ENCODE measurements around the gene ATP4B. TPM values are rescaled to one million over a fixed set of nuclear protein-coding genes. Genes with fewer than 3 reads are reported as not detected.

Gene ATP4B
- polyA plus RNA-seq, 1 donor (not counting 4 experiments of a cell fraction or from before 2014, with no cell fraction given): not detected

DNA sequence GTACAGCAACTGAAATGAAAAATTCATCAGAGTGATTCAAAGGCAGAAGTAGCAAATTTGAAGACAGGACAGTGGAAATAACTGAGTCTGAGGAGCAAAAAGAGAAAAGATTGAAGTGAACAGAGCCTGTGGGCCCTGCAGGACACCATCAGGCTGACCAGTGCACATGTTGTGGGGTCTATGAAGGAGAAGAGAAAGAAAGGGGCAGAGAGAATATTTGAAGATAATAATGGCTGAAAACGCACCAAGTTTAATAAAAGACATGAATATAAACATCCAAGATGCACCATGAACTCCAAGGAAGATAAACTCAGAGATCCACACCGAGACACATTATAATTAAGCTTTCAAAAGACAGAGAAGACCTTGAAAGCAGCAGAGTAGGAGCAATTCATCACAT is 15.4 kb downstream of the ATP4B start:
- Histone ChIP-seq H3K27me3 (ENCODE audit: control insufficient read depth, extremely low read depth, insufficient read depth, low read length) (no peaks in the 10 kb centered on the region), H3K36me3 (ENCODE audit: control insufficient read depth in 2 of 2, extremely low read depth in 1 of 2, insufficient read depth in 2 of 2, low read length in 2 of 2) (peaks cover 14 to 27% of the 10 kb centered on the region in 2 experiments), H3K9me3 (ENCODE audit: control insufficient read depth, low read depth, low read length) (peaks cover 2% of the 10 kb centered on the region), H3K4me2 (ENCODE audit: control insufficient read depth, extremely low read depth, insufficient read depth, low read depth, low read length) (no peak overlapping the region), H3K4me1 (ENCODE audit: control insufficient read depth, extremely low read depth, insufficient read depth, low read length) (peaks cover 2% of the 10 kb centered on the region), H3K27ac (ENCODE audit: control insufficient read depth, insufficient read depth, low read length) (no peak overlapping the region), H3K79me2 (ENCODE audit: control insufficient read depth, insufficient read depth, low read length) (no peaks in the 10 kb centered on the region), H4K20me1 (ENCODE audit: control insufficient read depth, extremely low read depth, insufficient read depth, low read length) (no peaks in the 10 kb centered on the region), H3K9ac (ENCODE audit: control insufficient read depth, extremely low read depth, insufficient read depth, low read length) (no peak overlapping the region), H2AFZ (ENCODE audit: control insufficient read depth, low read length) (no peak overlapping the region), H3K9me1 (ENCODE audit: control insufficient read depth, extremely low read depth, insufficient read depth, low read length) (no peaks in the 10 kb centered on the region), H3K4me3 (ENCODE audit: control insufficient read depth in 2 of 3, extremely low read depth in 1 of 3, insufficient read depth in 2 of 3, low read depth in 1 of 3, low read length in 3 of 3) (no peak overlapping the region)
- DNase-seq (ENCODE audit: low read depth, low spot score): no peak
- TF ChIP-seq EZH2 (IDR thresholded peaks at IDR 0.05; ENCODE audit: low read length): no peak
- TF ChIP-seq, protein P1, sequence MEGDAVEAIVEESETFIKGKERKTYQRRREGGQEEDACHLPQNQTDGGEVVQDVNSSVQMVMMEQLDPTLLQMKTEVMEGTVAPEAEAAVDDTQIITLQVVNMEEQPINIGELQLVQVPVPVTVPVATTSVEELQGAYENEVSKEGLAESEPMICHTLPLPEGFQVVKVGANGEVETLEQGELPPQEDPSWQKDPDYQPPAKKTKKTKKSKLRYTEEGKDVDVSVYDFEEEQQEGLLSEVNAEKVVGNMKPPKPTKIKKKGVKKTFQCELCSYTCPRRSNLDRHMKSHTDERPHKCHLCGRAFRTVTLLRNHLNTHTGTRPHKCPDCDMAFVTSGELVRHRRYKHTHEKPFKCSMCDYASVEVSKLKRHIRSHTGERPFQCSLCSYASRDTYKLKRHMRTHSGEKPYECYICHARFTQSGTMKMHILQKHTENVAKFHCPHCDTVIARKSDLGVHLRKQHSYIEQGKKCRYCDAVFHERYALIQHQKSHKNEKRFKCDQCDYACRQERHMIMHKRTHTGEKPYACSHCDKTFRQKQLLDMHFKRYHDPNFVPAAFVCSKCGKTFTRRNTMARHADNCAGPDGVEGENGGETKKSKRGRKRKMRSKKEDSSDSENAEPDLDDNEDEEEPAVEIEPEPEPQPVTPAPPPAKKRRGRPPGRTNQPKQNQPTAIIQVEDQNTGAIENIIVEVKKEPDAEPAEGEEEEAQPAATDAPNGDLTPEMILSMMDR (optimal IDR thresholded peaks at IDR 0.05 in 1 of 3, IDR thresholded peaks at IDR 0.05 in 1 of 3, conservative IDR thresholded peaks at IDR 0.05 in 1 of 3; ENCODE audit: extremely low read depth in 1 of 3, insufficient read depth in 2 of 3, low read length in 3 of 3): no peak
- dilution Hi-C loops (cut with MboI; ENCODE audit: extremely low pct_ligation_motif_present, low sequenced_read_pairs): no loop called here
- no peak for FAIRE-seq

DNA sequence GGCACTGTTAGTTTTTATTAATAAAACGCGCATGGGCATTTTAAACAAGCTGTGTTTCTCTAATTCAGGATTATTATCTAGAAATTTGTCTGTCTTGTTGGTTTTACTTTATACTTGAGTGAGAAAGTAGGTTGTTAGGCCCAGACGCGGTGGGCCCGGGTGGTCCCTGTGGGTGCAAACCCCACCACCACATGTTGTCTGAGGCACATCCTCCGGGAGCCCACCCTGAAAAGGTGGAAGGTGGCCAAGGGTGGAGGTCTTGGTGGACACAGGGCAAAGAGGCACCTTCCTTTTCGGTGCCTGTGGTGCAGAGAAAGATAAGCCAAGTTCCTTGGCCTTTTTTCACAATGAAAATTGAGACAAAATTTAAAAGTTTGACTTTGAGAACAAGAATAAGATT is 16.6 kb downstream of the ATP4B start:
- H3K4me2 ChIP-seq (ENCODE audit: control insufficient read depth, extremely low read depth, insufficient read depth, low read depth, low read length): no peak overlapping the region
- FAIRE-seq: no peak
- H3K27me3 ChIP-seq (ENCODE audit: control insufficient read depth, extremely low read depth, insufficient read depth, low read length): no peaks in the 10 kb centered on the region
- H3K79me2 ChIP-seq (ENCODE audit: control insufficient read depth, insufficient read depth, low read length): no peaks in the 10 kb centered on the region
- no peaks in the 10 kb centered on the region for H3K9me1 ChIP-seq (ENCODE audit: control insufficient read depth, extremely low read depth, insufficient read depth, low read length)
- no peak overlapping the region for H2AFZ ChIP-seq (ENCODE audit: control insufficient read depth, low read length)
- no peak overlapping the region for H3K9ac ChIP-seq (ENCODE audit: control insufficient read depth, extremely low read depth, insufficient read depth, low read length)
- H3K36me3 ChIP-seq (ENCODE audit: control insufficient read depth in 2 of 2, extremely low read depth in 1 of 2, insufficient read depth in 2 of 2, low read length in 2 of 2): peaks cover 25 to 37% of the 10 kb centered on the region in 2 experiments
- H4K20me1 ChIP-seq (ENCODE audit: control insufficient read depth, extremely low read depth, insufficient read depth, low read length): no peaks in the 10 kb centered on the region
- dilution Hi-C loops (cut with MboI; ENCODE audit: extremely low pct_ligation_motif_present, low sequenced_read_pairs): no loop called here
- H3K4me3 ChIP-seq (ENCODE audit: control insufficient read depth in 2 of 3, extremely low read depth in 1 of 3, insufficient read depth in 2 of 3, low read depth in 1 of 3, low read length in 3 of 3): no peak overlapping the region
- H3K9me3 ChIP-seq (ENCODE audit: control insufficient read depth, low read depth, low read length): no peaks in the 10 kb centered on the region
- no peak overlapping the region for H3K27ac ChIP-seq (ENCODE audit: control insufficient read depth, insufficient read depth, low read length)
- H3K4me1 ChIP-seq (ENCODE audit: control insufficient read depth, extremely low read depth, insufficient read depth, low read length): no peaks in the 10 kb centered on the region
- no peak for DNase-seq (ENCODE audit: low read depth, low spot score)
- TF ChIP-seq, protein P1 (optimal IDR thresholded peaks at IDR 0.05 in 1 of 3, IDR thresholded peaks at IDR 0.05 in 1 of 3, conservative IDR thresholded peaks at IDR 0.05 in 1 of 3; ENCODE audit: extremely low read depth in 1 of 3, insufficient read depth in 2 of 3, low read length in 3 of 3): no peak
- no peak for TF ChIP-seq EZH2 (IDR thresholded peaks at IDR 0.05; ENCODE audit: low read length)

Measured in keratinocyte (primary cell).